Inferior parietal cortex (tissue), 1 donor: ENCODE data around the gene MCEE.
A peak's percentile ranks its signal among the peaks of the same experiment; 100 is the strongest.

ENCODE experiments used
- DNase-seq: peaks from one replicate; pipeline ENCODE4 v3.0.0-alpha.2; 2016; ENCODE audit errors: extremely low spot score

MCEE gene

GRCh38 chr2:71082402-71083252 lies 47.4 kb downstream of the MCEE start:
- no peak for DNase-seq

DNA sequence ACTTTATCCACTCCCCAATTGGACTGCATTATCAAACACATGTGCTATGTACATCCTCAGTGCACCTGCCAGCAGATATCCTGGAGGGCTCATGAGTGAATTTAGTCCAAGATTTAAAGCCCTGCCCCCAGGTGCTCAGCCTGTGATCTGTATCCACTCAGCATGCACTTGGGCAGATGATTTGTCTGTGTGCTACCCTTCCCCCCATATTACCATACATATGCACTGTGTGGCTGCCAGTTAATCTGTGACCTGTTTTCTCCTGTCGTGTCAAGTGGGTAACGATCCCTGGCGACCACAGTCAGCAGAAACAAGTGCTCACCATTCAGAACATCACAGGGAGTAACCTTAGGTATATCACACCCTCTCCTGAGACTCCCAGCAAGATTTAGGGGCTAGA lies 51.4 kb downstream of the MCEE start:
- DNase-seq: no peak

- DNase-seq: no peak
Measured at GRCh38 chr2:71074893-71075395, 55.1 kb downstream of the MCEE start.

DNA sequence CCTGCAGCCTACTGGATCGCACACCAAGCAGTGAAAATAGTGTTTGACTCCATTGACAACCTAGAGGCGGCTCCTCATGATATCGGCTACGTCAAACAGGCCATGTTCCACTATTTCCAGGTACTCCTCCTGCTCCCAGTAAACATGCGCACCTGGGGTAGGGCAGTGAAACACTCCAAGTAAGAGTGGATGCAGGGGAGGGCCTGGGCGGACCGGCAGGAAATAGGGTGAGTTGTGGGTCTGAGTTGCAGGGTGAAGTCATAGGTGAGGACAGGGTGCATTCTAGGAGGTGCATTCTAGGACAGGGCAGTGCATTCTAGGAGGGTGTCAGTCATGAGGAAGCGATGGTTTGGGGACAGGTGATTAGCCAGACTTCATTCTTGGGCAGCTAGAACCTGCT lies 56.6 kb downstream of the MCEE start:
- DNase-seq: no peak

- no peak for DNase-seq
Measured at GRCh38 chr2:71072492-71072891, 57.5 kb downstream of the MCEE start.

GRCh38 chr2:71071681-71072398 lies 58.2 kb downstream of the MCEE start:
- DNase-seq: peak; percentile 49

DNA sequence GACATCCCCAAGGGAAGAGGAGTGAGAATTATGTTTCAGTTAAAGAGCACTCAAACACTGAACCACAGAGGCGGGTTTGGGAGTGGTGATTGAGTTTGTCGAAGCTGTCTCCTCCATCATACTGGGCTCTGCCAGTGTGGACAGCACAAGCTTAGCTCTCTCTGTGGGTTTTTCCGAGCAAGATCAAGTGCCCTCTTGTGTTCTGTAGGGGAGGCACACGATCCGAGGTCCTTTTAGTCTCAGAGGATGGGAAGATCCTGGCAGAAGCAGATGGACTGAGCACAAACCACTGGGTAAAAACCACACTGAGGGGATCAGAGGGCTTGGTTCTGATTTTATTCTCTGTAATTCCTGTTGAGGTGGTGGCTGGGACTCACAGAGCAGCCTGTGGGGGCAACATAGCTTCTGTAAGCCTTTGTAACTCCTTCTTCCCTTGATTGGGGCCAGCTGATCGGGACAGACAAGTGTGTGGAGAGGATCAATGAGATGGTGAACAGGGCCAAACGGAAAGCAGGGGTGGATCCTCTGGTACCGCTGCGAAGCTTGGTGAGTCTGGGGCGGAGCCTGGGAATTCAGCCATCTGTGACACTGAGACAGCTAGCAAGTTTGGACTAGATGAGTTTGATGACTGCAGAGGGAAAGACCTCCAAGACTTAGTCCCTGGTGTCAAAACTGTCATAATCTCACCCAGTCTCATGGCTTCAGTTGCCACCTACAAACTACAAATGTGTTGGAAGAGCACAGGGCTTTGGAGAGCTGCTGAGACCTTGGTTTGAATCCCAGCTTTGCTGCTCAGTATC lies 59.5 kb downstream of the MCEE start:
- DNase-seq: no peak

- no peak for DNase-seq
Measured at GRCh38 chr2:71069376-71069775, 60.7 kb downstream of the MCEE start.

DNA sequence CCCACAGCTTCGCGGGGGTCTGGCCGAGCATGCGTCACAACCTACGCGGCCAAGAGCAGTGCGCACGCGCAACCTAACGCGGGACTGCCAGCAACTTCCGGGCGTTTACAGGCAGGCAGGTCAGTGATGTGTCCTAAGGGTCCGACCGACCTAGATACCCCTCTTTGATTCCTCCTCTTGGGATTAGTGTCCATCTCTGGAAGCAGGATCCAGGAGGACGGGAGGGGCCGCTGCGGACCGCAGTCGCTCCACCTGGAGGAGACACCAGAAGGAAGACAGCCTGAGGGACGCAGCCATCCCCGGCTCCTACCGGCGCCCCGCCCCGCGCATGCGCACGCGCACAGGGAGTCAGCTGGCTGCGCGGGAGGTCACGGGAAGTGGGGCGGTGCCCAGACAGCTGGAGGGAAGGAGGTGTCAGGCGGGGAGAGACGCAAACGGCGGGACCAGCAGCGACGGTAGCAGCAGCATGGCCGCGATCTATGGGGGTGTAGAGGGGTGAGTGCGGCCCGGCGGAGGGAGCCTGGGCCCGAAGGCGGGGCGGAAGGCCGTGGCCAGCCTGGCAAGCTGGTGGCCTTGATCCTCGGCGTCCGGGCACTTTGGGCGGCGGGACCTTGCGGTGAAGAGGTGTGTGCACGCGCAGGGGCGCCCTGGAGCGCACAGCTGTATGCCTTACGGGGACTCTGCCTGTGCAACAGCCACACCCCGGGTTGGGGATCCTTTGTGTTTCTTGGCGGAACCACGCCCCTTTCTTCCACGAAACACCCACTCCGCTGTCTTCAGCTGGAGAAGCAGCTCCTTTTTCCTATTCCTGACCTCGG lies 61.6 kb downstream of the MCEE start, which contains the start of gene NAGK:
Gene NAGK (plus strand): TSS at position 431 of the 818 bp plus-strand sequence. CDS start 36 bp downstream, at position 467.
- peak; percentile 96 for DNase-seq

DNA sequence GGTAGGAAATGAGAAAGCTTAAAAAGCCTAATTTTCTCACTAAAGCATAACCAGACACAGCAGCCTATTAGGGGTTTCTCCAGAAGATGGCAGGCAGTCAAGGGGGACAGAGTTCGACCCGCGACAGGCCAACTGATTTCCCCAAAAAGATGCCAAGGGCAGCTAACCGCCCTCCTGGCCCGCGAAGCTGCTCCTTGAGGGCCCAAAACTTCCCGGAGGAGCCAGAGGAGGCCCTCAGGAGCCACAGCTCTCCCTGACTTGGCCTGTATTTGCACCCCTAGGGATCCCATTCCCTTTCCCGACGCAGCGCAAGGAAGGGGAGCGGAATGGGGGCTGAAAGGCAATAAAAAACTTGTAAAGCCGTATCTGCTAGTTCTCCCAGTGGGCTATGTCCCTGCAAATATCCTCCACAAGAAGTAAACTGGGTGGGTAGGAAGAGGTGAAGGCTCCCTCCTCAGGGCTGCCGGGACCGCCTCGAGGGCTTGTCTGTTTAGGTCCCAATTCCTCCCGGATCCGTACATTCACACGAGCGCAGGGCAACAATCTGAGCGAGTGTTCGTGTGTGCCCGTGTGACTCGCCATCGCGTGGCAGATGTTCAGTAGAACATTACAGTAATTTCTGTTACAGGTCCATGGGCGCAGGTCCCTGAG lies 62.3 kb downstream of the MCEE start:
- no peak for DNase-seq

- no peak for DNase-seq
Measured at GRCh38 chr2:71066856-71067255, 63.2 kb downstream of the MCEE start.

- DNase-seq: no peak
Measured at GRCh38 chr2:71064754-71065621, 65.0 kb downstream of the MCEE start.

- no peak for DNase-seq
Measured at GRCh38 chr2:71064110-71064611, 65.9 kb downstream of the MCEE start.

- no peak for DNase-seq
Measured at GRCh38 chr2:71063216-71063615, 66.8 kb downstream of the MCEE start.

DNA sequence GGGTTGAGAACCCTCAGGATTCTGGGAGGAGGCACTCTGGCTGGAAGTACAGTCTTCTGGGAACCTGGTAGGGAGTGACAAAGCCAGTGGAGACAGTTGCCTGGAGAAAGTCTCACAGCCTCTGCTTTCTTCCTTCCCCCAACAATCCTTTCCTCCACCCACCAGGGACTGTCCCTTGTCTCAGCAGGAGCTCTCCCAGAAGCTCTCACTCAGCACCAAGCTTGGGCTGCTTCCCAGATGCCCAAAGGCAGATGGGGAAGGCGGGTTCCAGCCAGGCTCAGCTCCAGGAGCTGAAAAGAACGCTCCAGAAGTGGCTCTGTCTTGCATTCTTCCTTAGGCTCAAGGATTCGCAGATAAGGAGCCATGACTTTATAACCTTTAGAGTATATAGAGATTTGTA lies 69.2 kb downstream of the MCEE start:
- peak; percentile 40 for DNase-seq

DNA sequence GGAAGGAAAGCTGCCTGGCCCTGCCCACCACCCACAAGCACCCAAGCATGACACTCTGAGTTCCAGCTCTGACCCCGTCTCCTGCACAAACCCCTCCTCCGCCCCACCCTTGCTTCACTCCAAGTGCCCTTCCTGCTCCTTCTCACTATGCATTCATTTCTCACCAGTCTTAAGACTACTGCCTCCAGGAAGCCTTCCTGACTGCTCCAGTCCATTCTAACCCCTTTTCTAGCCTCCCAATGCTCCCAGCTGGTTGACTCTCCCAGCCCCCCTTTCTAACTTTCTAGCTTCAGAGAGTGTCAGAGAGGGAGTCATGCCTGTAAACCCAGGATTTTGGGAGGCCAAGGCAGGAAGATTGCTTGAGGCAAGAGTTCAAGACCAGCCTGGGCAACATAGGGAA lies 69.8 kb downstream of the MCEE start:
- DNase-seq: no peak
